H1 (cell line): ENCODE data around the gene DENND4B. TPM values are rescaled to one million over a fixed set of nuclear protein-coding genes. Genes with fewer than 3 reads are reported as not detected.

ENCODE experiments used
- CTCF ChIA-PET: fragments of 300-600 bp; sonication (Branson Sonifier 250); formaldehyde crosslinking; loops from one replicate; lab custom pipeline; 2021; ENCODE audit not compliant: partially characterized antibody; lab: Charles Lee
- POLR2A ChIA-PET: fragments of 300-600 bp; sonication (Branson Sonifier 250); formaldehyde crosslinking; loops from one replicate; lab custom pipeline; 2021; ENCODE audit warnings: inconsistent platforms; ENCODE audit not compliant: partially characterized antibody; lab: Charles Lee
- DNase-seq, 2 experiments: peaks; one replicate each; pipeline versions ENCODE4 v3.0.0 to v3.0.0-alpha.2; 2010 to 2022; ENCODE audit warnings: low spot score in 2 of 2, low read depth in 1 of 2, mixed read lengths in 1 of 2
- FAIRE-seq: peaks from 2 replicates; lab custom pipeline; 2011; peaks lifted over from hg19 to GRCh38; lab: Jason Lieb, UNC
- H2AFZ ChIP-seq: 2 replicates; pipeline ENCODE4 v1.8.1; 2012; ENCODE audit warnings: low read length, inconsistent platforms
- H2AK5ac ChIP-seq: 2 replicates; pipeline ENCODE4 v1.6.1; 2013; ENCODE audit warnings: low read depth, low read length
- H2BK120ac ChIP-seq: replicated peaks from 2 replicates; pipeline ENCODE3; 2013; ENCODE audit warnings: low read depth, low read length, inconsistent platforms
- H2BK12ac ChIP-seq: 2 replicates; pipeline ENCODE4 v1.6.1; 2013; ENCODE audit warnings: low read depth, low read length
- H2BK15ac ChIP-seq: 2 replicates; pipeline ENCODE4 v1.6.1; 2013; ENCODE audit warnings: low read length
- H2BK20ac ChIP-seq: 2 replicates; pipeline ENCODE4 v1.6.1; 2013; ENCODE audit warnings: low read length
- H2BK5ac ChIP-seq: 2 replicates; pipeline ENCODE4 v1.6.1; 2013; ENCODE audit warnings: low read depth, low read length
- H3K14ac ChIP-seq: 2 replicates; pipeline ENCODE4 v1.6.1; 2013; ENCODE audit warnings: inconsistent platforms; ENCODE audit not compliant: insufficient read length
- H3K18ac ChIP-seq: 2 replicates; pipeline ENCODE4 v1.6.1; 2013; ENCODE audit warnings: low read length; ENCODE audit errors: extremely low read depth
- H3K23ac ChIP-seq: 2 replicates; pipeline ENCODE4 v1.6.1; 2013; ENCODE audit warnings: inconsistent platforms; ENCODE audit not compliant: insufficient read length
- H3K23me2 ChIP-seq: 2 replicates; pipeline ENCODE4 v1.6.1; 2013; ENCODE audit warnings: low read depth, low read length
- H3K27ac ChIP-seq: 2 replicates; pipeline ENCODE4 v1.6.1; 2011; ENCODE audit warnings: low read depth, low read length, inconsistent platforms
- H3K27me3 ChIP-seq, 4 experiments: replicated peaks in 1 of 4; 1 replicate in 1 of 4; 2 replicates in 3 of 4; pipeline versions ENCODE4 v1.6.1 to v1.8.1; 2011 to 2013; ENCODE audit warnings: low read length in 3 of 4, mild to moderate bottlenecking in 3 of 4, inconsistent platforms in 2 of 4, mixed read lengths in 2 of 4, moderate library complexity in 1 of 4; ENCODE audit not compliant: control insufficient read depth in 3 of 4, insufficient read depth in 3 of 4; ENCODE audit errors: extremely low read depth in 1 of 4
- H3K36me3 ChIP-seq, 4 experiments: 2 replicates each; pipeline versions ENCODE4 v1.6.1 to v1.8.1; 2011 to 2013; ENCODE audit warnings: mild to moderate bottlenecking in 4 of 4, low read length in 3 of 4, moderate library complexity in 2 of 4, control low read depth in 1 of 4, inconsistent platforms in 1 of 4; ENCODE audit not compliant: insufficient read depth in 4 of 4, control insufficient read depth in 2 of 4
- H3K4ac ChIP-seq: replicated peaks from 2 replicates; pipeline ENCODE3; 2013; ENCODE audit warnings: low read length, low read depth, mixed read lengths, inconsistent platforms; ENCODE audit not compliant: insufficient read length
- H3K4me1 ChIP-seq, 4 experiments: replicated peaks in 1 of 4; 1 replicate in 1 of 4; 2 replicates in 3 of 4; pipeline versions ENCODE4 v1.6.1 to v1.8.1; 2011 to 2013; ENCODE audit warnings: low read length in 3 of 4, inconsistent platforms in 2 of 4, mixed read lengths in 1 of 4; ENCODE audit not compliant: insufficient read depth in 4 of 4, control insufficient read depth in 3 of 4
- H3K4me2 ChIP-seq, 2 experiments: 2 replicates each; pipeline versions ENCODE4 v1.6.1 to v1.8.1; 2011 to 2013; ENCODE audit warnings: low read depth in 2 of 2, low read length in 2 of 2, control low read depth in 1 of 2, inconsistent platforms in 1 of 2, mild to moderate bottlenecking in 1 of 2; ENCODE audit not compliant: insufficient read depth in 1 of 2
- H3K4me3 ChIP-seq, 4 experiments: fragments of 200-600, 300-600 bp in 1 of 4; sonication (generic), shearing (Covaris generic), sonication (Bioruptor Twin) in 1 of 4; 2 replicates each; pipeline versions ENCODE4 v1.5.1 to v1.8.1; 2011 to 2016; ENCODE audit warnings: low read length in 4 of 4, low read depth in 3 of 4, control low read depth in 2 of 4, inconsistent platforms in 2 of 4, mild to moderate bottlenecking in 2 of 4, mixed read lengths in 1 of 4, moderate library complexity in 1 of 4; ENCODE audit not compliant: insufficient read depth in 2 of 4; ENCODE audit errors: extremely low read depth in 1 of 4
- H3K56ac ChIP-seq: replicated peaks from 2 replicates; pipeline ENCODE3; 2013; ENCODE audit warnings: low read depth, mild to moderate bottlenecking, mixed read lengths, low read length, inconsistent platforms; ENCODE audit not compliant: insufficient read length
- H3K79me1 ChIP-seq: 2 replicates; pipeline ENCODE4 v1.6.1; 2013; ENCODE audit warnings: low read depth, low read length, control low read depth
- H3K79me2 ChIP-seq, 2 experiments: 2 replicates each; pipeline versions ENCODE4 v1.6.1 to v1.8.1; 2012 to 2013; ENCODE audit warnings: low read length in 2 of 2, mild to moderate bottlenecking in 2 of 2, inconsistent platforms in 1 of 2; ENCODE audit not compliant: insufficient read depth in 2 of 2, control insufficient read depth in 1 of 2
- H3K9ac ChIP-seq, 4 experiments: replicated peaks in 1 of 4; 1 replicate in 1 of 4; 2 replicates in 3 of 4; pipeline versions ENCODE4 v1.6.1 to v1.8.1; 2011 to 2013; ENCODE audit warnings: low read depth in 3 of 4, low read length in 3 of 4, control low read depth in 2 of 4, mild to moderate bottlenecking in 2 of 4, moderate library complexity in 2 of 4, inconsistent platforms in 1 of 4; ENCODE audit errors: extremely low read depth in 1 of 4
- H3K9me3 ChIP-seq, 2 experiments: 2 replicates each; pipeline versions ENCODE4 v1.6.1 to v1.8.1; 2012 to 2013; ENCODE audit warnings: mild to moderate bottlenecking in 2 of 2, moderate library complexity in 2 of 2, control low read depth in 1 of 2, inconsistent platforms in 1 of 2, low read depth in 1 of 2, low read length in 1 of 2, mixed read lengths in 1 of 2; ENCODE audit not compliant: insufficient read depth in 2 of 2
- H4K20me1 ChIP-seq, 2 experiments: replicated peaks in 1 of 2; 2 replicates each; pipeline versions ENCODE3 to v1.8.1; 2011 to 2013; ENCODE audit warnings: inconsistent platforms in 2 of 2, low read length in 2 of 2, mild to moderate bottlenecking in 1 of 2; ENCODE audit not compliant: insufficient read depth in 2 of 2, control insufficient read depth in 1 of 2
- H4K5ac ChIP-seq: 2 replicates; pipeline ENCODE4 v1.6.1; 2013; ENCODE audit warnings: low read length, low read depth, mixed read lengths, inconsistent platforms; ENCODE audit not compliant: insufficient read length
- H4K8ac ChIP-seq: 2 replicates; pipeline ENCODE4 v1.8.0; 2013; ENCODE audit warnings: mild to moderate bottlenecking, moderate library complexity, low read length, inconsistent platforms; ENCODE audit not compliant: insufficient read depth; ENCODE audit errors: extremely low read depth
- H4K91ac ChIP-seq: replicated peaks from 2 replicates; pipeline ENCODE3; 2013; ENCODE audit warnings: low read length, mixed read lengths, inconsistent platforms; ENCODE audit not compliant: insufficient read length
- KDM1A ChIP-seq: fragments of 200-600, 300-600 bp; sonication (generic); IDR thresholded peaks from 2 replicates; pipeline ENCODE4 v1.7.1; 2016; ENCODE audit warnings: mild to moderate bottlenecking, low read length, borderline replicate concordance
- KDM4A ChIP-seq: IDR thresholded peaks from one replicate; pipeline ENCODE4 v1.7.1; 2012; ENCODE audit warnings: low read depth, mild to moderate bottlenecking, moderate library complexity, low read length, inconsistent platforms; ENCODE audit not compliant: severe bottlenecking
- RAD21 ChIP-seq, 2 experiments: IDR thresholded peaks in 1 of 2; conservative IDR thresholded peaks in 1 of 2; 2 replicates each; pipeline ENCODE4 v1.6.1; 2011; ENCODE audit warnings: low read depth in 2 of 2, low read length in 2 of 2, improper control_type of control experiment in 1 of 2, inconsistent platforms in 1 of 2, mild to moderate bottlenecking in 1 of 2, moderate library complexity in 1 of 2
- RFX5 ChIP-seq: IDR thresholded peaks from 2 replicates; pipeline ENCODE4 v1.6.1; 2011; ENCODE audit warnings: low read depth, low read length, improper control_type of control experiment, borderline replicate concordance
- SP4 ChIP-seq: IDR thresholded peaks from 2 replicates; pipeline ENCODE4 v1.6.1; 2012; ENCODE audit warnings: low read length, inconsistent platforms
- TAF1 ChIP-seq: IDR thresholded peaks from 2 replicates; pipeline ENCODE4 v1.6.1; 2011; ENCODE audit warnings: mild to moderate bottlenecking, low read depth, low read length
- WGBS, 2 experiments: shearing (Covaris generic) in 1 of 2; methylation state at CpG; one replicate each; pipeline versions ENCODE4 v1.1.6 to v1.1.7; 2013 to 2015; ENCODE audit warnings: low lambda C conversion rate in 2 of 2, mixed read lengths in 2 of 2, inconsistent platforms in 1 of 2, low coverage in 1 of 2, missing lambda C conversion rate in 1 of 2; ENCODE audit not compliant: insufficient replicate concordance in 2 of 2, insufficient coverage in 1 of 2, insufficient read length in 1 of 2; ENCODE audit errors: extremely low coverage in 1 of 2, missing lambda C conversion rate in 1 of 2; 5-methylcytosine and 5-hydroxymethylcytosine counted together
- polyA plus RNA-seq, 7 experiments: library from polyadenylated mRNA; depleted of rRNA in 3 of 7; stranded (reverse) in 5 of 7; unstranded in 2 of 7; fragments of >200 nt in 5 of 7; fragments of 200-250 nt in 2 of 7; gene quantifications; 1 replicate in 5 of 7; 2 replicates in 1 of 7; 4 replicates in 1 of 7; pipeline versions ENCODE4 v1.2.1 to v1.2.3, GENCODE V29; 2011 to 2013; ENCODE audit warnings: missing spikeins in 2 of 7, mixed read lengths in 2 of 7
- total RNA-seq: library from RNA; stranded (reverse); fragmentation: NEBNext Ultra II Directional; extraction: Animal tissue kit (Norgen Biotek cat#: 25700); gene quantifications from 2 replicates; pipeline ENCODE4 v1.2.1, GENCODE V29; 2021
- TF ChIP-seq, protein P1 (sequence below), 3 experiments: IDR thresholded peaks; 1 replicate in 2 of 3; 2 replicates in 1 of 3; pipeline versions ENCODE4 v1.5.1 to v1.6.1; 2011; ENCODE audit warnings: low read length in 3 of 3, mild to moderate bottlenecking in 3 of 3, inconsistent platforms in 2 of 3, low read depth in 1 of 3, moderate library complexity in 1 of 3; ENCODE audit not compliant: insufficient read depth in 1 of 3; ENCODE audit errors: control extremely low read depth in 1 of 3

The DENND4B gene
- total and polyA plus RNA-seq, 2 of the 8 experiments (the other 6 are each of a cell fraction or from before 2014, with no cell fraction given), result 45.6 to 61.1 TPM

DNA sequence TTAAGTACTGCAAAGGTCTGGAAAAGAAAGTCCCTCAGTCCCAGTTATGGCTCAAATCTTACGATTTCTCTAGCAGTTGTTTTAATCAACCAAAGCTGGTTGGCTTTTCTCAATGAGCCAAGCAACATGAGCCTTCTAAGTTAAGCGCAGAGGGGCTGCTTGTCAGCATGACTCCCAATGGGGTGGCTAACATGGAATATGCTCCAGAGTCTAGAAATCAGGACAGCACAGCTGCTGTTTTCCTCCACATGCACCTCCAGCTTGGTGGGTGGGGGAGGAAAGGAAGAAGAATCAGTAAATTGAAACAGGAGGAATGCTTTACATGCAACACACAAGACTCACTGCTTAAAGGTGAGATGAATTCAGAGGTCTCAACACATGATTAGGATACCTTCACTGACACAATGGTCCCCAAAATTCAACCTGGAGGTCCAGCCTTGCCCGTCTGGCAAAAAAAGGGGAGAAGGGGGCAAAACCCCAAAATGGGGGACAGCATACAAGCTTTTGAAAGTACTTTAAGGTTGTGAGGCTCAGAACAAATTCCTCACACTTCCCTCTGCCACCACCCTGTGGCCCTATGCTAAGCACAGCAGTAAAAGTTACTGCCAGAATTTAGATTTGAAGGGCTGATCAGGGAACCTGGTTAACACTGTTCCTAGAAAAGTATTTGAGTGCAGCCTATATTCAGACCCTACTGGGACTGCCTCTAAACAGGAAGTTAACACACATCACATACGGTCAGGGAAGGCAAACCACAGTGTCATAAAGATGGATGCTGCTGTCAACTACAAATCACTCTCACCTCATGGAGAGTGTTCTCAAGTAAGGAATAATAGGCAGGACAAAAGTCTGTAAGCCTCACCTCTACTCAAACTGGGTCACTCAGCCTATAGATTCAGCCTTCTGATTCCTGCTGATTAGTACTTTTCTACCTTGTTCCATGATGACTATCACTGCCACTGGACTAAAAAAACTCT lies 26.4 kb downstream of the DENND4B start:
- H3K23me2 ChIP-seq, result peaks cover 20% of the 10 kb centered on the region
- H2BK15ac ChIP-seq, result no peak overlapping the region
- no peak overlapping the region for H3K18ac ChIP-seq
- H3K9me3 ChIP-seq, result no peaks in the 10 kb centered on the region
- no peak overlapping the region for H3K14ac ChIP-seq
- no peak overlapping the region for H2BK120ac ChIP-seq
- no peak overlapping the region for H2BK12ac ChIP-seq
- H3K9ac ChIP-seq, result peak overlapping the region in 1 of 4 experiments; percentile 53; a peak in 1 of 7 replicates
- DNase-seq (no peak), FAIRE-seq (no peak)
- H4K91ac ChIP-seq, result no peak overlapping the region
- peaks cover 13% of the 10 kb centered on the region for H3K79me1 ChIP-seq
- peaks cover 6 to 14% (median 11%) of the 10 kb centered on the region in 4 experiments for H3K4me1 ChIP-seq
- H4K20me1 ChIP-seq, result peaks cover 28 to 30% of the 10 kb centered on the region in 2 experiments
- no peak overlapping the region for H3K23ac ChIP-seq
- no peak overlapping the region for H2BK5ac ChIP-seq
- H2AFZ ChIP-seq, result no peak overlapping the region
- no peak overlapping the region for H2BK20ac ChIP-seq
- no peak overlapping the region for H3K56ac ChIP-seq
- H4K8ac ChIP-seq, result no peak overlapping the region
- POLR2A ChIA-PET, result interaction anchor here (0.6 to 7.9 kb wide), 19 partner anchors 8 to 136 kb away, joined by 3 to 73 read pairs (median 4); partner anchors contain the start of genes CREB3L4, DENND4B, RAB13 and RPS27
- WGBS, 2 experiments, result 80% methylated on average over 4 of the region's 4 CpGs; no CpG with 5 or more reads in 1 of the 2 experiments
- H3K4me3 ChIP-seq, result peak overlapping the region; percentile 8 to 100 (median 53); a peak in 5 of 8 replicates
- peaks cover 40 to 69% of the 10 kb centered on the region in 2 experiments for H3K79me2 ChIP-seq
- H3K36me3 ChIP-seq, result peaks cover 0 to 8% (median 0%) of the 10 kb centered on the region in 4 experiments; a peak in 4 of 8 replicates
- no peak overlapping the region for H2AK5ac ChIP-seq
- H3K27ac ChIP-seq, result 0 out of 2 replicates have a peak overlapping the region, but pooled peaks have one; percentile 22
- CTCF ChIA-PET, result interaction anchor here (0.5 to 2.3 kb wide), 15 partner anchors 9 to 409 kb away, joined by 3 to 9 read pairs (median 4); partner anchors contain the start of genes RAB13 and RPS27
- H4K5ac ChIP-seq, result no peak overlapping the region
- no peaks in the 10 kb centered on the region for H3K27me3 ChIP-seq
- H3K4me2 ChIP-seq, result peak overlapping the region; percentile 94 to 95
- H3K4ac ChIP-seq, result no peak overlapping the region
- TF ChIP-seq, protein P1, sequence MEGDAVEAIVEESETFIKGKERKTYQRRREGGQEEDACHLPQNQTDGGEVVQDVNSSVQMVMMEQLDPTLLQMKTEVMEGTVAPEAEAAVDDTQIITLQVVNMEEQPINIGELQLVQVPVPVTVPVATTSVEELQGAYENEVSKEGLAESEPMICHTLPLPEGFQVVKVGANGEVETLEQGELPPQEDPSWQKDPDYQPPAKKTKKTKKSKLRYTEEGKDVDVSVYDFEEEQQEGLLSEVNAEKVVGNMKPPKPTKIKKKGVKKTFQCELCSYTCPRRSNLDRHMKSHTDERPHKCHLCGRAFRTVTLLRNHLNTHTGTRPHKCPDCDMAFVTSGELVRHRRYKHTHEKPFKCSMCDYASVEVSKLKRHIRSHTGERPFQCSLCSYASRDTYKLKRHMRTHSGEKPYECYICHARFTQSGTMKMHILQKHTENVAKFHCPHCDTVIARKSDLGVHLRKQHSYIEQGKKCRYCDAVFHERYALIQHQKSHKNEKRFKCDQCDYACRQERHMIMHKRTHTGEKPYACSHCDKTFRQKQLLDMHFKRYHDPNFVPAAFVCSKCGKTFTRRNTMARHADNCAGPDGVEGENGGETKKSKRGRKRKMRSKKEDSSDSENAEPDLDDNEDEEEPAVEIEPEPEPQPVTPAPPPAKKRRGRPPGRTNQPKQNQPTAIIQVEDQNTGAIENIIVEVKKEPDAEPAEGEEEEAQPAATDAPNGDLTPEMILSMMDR (IDR thresholded peaks at IDR 0.05; ENCODE audit: control extremely low read depth in 1 of 3, insufficient read depth in 1 of 3, low read depth in 1 of 3, low read length in 3 of 3), result peak in 1 of 3 experiments; percentile 30; a peak in 1 of 4 replicates
- TF ChIP-seq RFX5 (no peak), RAD21 (IDR thresholded peaks at IDR 0.05 in 1 of 2, conservative IDR thresholded peaks at IDR 0.05 in 1 of 2; ENCODE audit: low read depth in 2 of 2, low read length in 2 of 2) (peak; percentile 36; a peak in 3 of 4 replicates), KDM1A (no peak), SP4 (no peak), TAF1 (no peak), KDM4A (no peak)
